Caco-2 (cell line): Measurements from ENCODE around the gene NEDD4. TPM values are rescaled to one million over a fixed set of nuclear protein-coding genes. Genes with fewer than 3 reads are reported as not detected.

Experiments
- BruUV-seq: library from RNA; stranded (reverse); fragments of 400-500 nt; replicated peaks from 2 replicates; lab custom pipeline; 2021; lab: Mats Ljungman, UMichigan
- CTCF ChIA-PET: fragments of 300-600 bp; sonication (Branson Sonifier 250); formaldehyde crosslinking; loops from one replicate; lab custom pipeline; 2022; ENCODE audit warnings: antibody characterized with exemption; lab: Charles Lee
- POLR2A ChIA-PET: fragments of 300-600 bp; sonication (Branson Sonifier 250); formaldehyde crosslinking; loops from one replicate; lab custom pipeline; 2022; ENCODE audit warnings: antibody characterized with exemption; lab: Charles Lee
- DNase-seq, 2 experiments: peaks; one replicate each; pipeline versions ENCODE4 v3.0.0 to v3.0.0-alpha.2; 2020 to 2022
- H3K27me3 ChIP-seq: replicated peaks from 2 replicates; pipeline ENCODE4 v1.6.0; 2011; ENCODE audit warnings: low read length; ENCODE audit not compliant: control insufficient read depth, insufficient read depth
- H3K36me3 ChIP-seq: 2 replicates; pipeline ENCODE4 v1.5.1; 2011; ENCODE audit warnings: low read length; ENCODE audit not compliant: control insufficient read depth, insufficient read depth
- H3K4me1 ChIP-seq: fragments of 250-450 bp; sonication (Bioruptor Pico); 2 replicates; pipeline ENCODE4 v1.5.1; 2020; ENCODE audit warnings: mild to moderate bottlenecking
- H3K4me3 ChIP-seq: 2 replicates; pipeline ENCODE4 v1.5.1; 2011; ENCODE audit warnings: low read depth, mild to moderate bottlenecking, control low read depth, low read length
- H3K9me3 ChIP-seq: fragments of 250-450 bp; sonication (Bioruptor Pico); 2 replicates; pipeline ENCODE4 v1.5.1; 2020; ENCODE audit warnings: mild to moderate bottlenecking, moderate library complexity
- H3K27ac Mint-ChIP-seq: one replicate; pipeline ENCODE4 v1.8.0; 2022; ENCODE audit warnings: mixed read lengths; ENCODE audit not compliant: unreplicated experiment
- H3K27me3 Mint-ChIP-seq: one replicate; pipeline ENCODE4 v1.8.0; 2022; ENCODE audit warnings: mixed read lengths; ENCODE audit not compliant: insufficient read depth, unreplicated experiment
- H3K36me3 Mint-ChIP-seq: one replicate; pipeline ENCODE4 v1.8.0; 2022; ENCODE audit warnings: mild to moderate bottlenecking, mixed read lengths; ENCODE audit not compliant: insufficient read depth, unreplicated experiment
- H3K4me1 Mint-ChIP-seq: one replicate; pipeline ENCODE4 v1.8.0; 2022; ENCODE audit warnings: low read depth, mixed read lengths; ENCODE audit not compliant: unreplicated experiment
- H3K4me3 Mint-ChIP-seq: one replicate; pipeline ENCODE4 v1.8.0; 2022; ENCODE audit warnings: mild to moderate bottlenecking, moderate library complexity, mixed read lengths; ENCODE audit not compliant: unreplicated experiment
- H3K9me3 Mint-ChIP-seq: one replicate; pipeline ENCODE4 v1.8.0; 2022; ENCODE audit warnings: mixed read lengths; ENCODE audit not compliant: unreplicated experiment
- intact Hi-C: fragments of 100-400 bp; cut with micrococcal nuclease; formaldehyde crosslinking; loops from one replicate; pipeline ENCODE4 v1.10.0; 2022; ENCODE audit not compliant: unreplicated experiment
- total RNA-seq: library from RNA; stranded (reverse); gene quantifications from 2 replicates; pipeline ENCODE4 v1.2.3, GENCODE V29; 2022
- TF ChIP-seq, protein P1 (sequence below), 2 experiments: fragments of 200-600 bp in 1 of 2; IDR thresholded peaks; 1 replicate in 1 of 2; 2 replicates in 1 of 2; pipeline versions ENCODE4 v1.5.1 to v1.8.0; 2011 to 2022; ENCODE audit warnings: antibody characterized with exemption in 1 of 2, control low read depth in 1 of 2, inconsistent platforms in 1 of 2, low read depth in 1 of 2, low read length in 1 of 2, mild to moderate bottlenecking in 1 of 2, moderate library complexity in 1 of 2; ENCODE audit not compliant: insufficient read depth in 1 of 2, severe bottlenecking in 1 of 2, unreplicated experiment in 1 of 2

The NEDD4 gene
- total RNA-seq, 1 experiment from 2014 or later, result 33.9 TPM

DNA sequence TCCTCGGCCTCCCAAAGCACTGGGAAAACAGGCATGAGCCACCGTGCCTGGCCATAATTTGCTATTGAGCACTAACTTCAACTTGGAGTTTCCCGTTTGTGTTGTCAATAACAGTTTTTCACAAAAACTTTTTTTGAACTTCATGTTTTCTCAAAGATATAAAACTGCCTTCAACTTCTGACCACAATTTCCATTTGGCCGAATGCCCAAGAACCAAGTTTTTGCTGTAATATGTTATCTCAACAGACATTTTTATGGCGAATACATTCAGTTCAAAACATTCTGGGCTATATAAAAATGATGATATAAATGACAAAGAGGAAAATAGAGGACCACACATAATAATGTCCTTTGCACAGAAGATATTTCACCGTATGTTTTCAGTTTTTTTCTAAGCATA is 56.4 kb downstream of the NEDD4 start:
- Mint-ChIP-seq H3K27me3 (no peaks in the 10 kb centered on the region), H3K27ac (no peak overlapping the region), H3K4me1 (no peaks in the 10 kb centered on the region), H3K9me3 (peaks cover 10% of the 10 kb centered on the region), H3K36me3 (peaks cover 13% of the 10 kb centered on the region), H3K4me3 (no peak overlapping the region)
- ChIA-PET POLR2A (no interaction called here), CTCF (no interaction called here)
- DNase-seq, result no peak
- H3K4me1 ChIP-seq, result no peaks in the 10 kb centered on the region
- no TSS peak for BruUV-seq
- peaks cover 4% of the 10 kb centered on the region; the same call in 1 of the 2 replicates for H3K9me3 ChIP-seq
- TF ChIP-seq, protein P1, sequence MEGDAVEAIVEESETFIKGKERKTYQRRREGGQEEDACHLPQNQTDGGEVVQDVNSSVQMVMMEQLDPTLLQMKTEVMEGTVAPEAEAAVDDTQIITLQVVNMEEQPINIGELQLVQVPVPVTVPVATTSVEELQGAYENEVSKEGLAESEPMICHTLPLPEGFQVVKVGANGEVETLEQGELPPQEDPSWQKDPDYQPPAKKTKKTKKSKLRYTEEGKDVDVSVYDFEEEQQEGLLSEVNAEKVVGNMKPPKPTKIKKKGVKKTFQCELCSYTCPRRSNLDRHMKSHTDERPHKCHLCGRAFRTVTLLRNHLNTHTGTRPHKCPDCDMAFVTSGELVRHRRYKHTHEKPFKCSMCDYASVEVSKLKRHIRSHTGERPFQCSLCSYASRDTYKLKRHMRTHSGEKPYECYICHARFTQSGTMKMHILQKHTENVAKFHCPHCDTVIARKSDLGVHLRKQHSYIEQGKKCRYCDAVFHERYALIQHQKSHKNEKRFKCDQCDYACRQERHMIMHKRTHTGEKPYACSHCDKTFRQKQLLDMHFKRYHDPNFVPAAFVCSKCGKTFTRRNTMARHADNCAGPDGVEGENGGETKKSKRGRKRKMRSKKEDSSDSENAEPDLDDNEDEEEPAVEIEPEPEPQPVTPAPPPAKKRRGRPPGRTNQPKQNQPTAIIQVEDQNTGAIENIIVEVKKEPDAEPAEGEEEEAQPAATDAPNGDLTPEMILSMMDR (IDR thresholded peaks at IDR 0.05; ENCODE audit: insufficient read depth in 1 of 2, low read depth in 1 of 2, low read length in 1 of 2, severe bottlenecking in 1 of 2, unreplicated experiment in 1 of 2), result no peak
- H3K36me3 ChIP-seq, result no peaks in the 10 kb centered on the region
- intact Hi-C loops, result no loop called here
- no peak overlapping the region for H3K4me3 ChIP-seq
- H3K27me3 ChIP-seq, result no peaks in the 10 kb centered on the region

DNA sequence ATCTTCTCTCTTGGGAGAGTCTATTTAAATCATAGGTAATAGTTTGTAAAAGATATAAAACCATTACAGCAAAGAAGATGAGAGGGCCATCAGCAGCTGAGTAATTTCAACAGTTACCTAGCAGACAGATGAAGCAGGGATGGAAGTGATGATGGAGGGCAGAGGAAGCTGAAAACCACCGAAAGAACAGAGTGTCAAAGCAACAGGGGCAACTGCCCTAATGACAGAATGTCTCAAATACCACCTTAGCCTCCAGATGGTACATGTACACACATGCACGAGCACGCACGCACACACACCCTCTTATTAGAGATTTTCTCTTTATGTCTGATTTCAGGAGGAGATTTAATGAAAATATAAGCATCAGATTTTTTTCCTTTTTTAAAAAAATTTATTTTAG is 64.5 kb downstream of the NEDD4 start:
- intact Hi-C loops, result no loop called here
- no peak overlapping the region for H3K4me3 ChIP-seq
- no peaks in the 10 kb centered on the region for H3K9me3 ChIP-seq
- Mint-ChIP-seq H3K4me3 (no peak overlapping the region), H3K36me3 (no peaks in the 10 kb centered on the region), H3K9me3 (no peaks in the 10 kb centered on the region), H3K4me1 (no peaks in the 10 kb centered on the region), H3K27ac (no peak overlapping the region), H3K27me3 (no peaks in the 10 kb centered on the region)
- BruUV-seq, result no TSS peak
- ChIA-PET CTCF (interaction anchor here (1.3 kb wide), 1 partner anchor 11 kb away, joined by 3 read pairs; no protein-coding TSS in a partner anchor), POLR2A (no interaction called here)
- H3K27me3 ChIP-seq, result no peaks in the 10 kb centered on the region
- TF ChIP-seq, protein P1 (IDR thresholded peaks at IDR 0.05; ENCODE audit: insufficient read depth in 1 of 2, low read depth in 1 of 2, low read length in 1 of 2, severe bottlenecking in 1 of 2, unreplicated experiment in 1 of 2), result no peak
- H3K36me3 ChIP-seq, result no peaks in the 10 kb centered on the region
- no peak for DNase-seq
- no peaks in the 10 kb centered on the region for H3K4me1 ChIP-seq

DNA sequence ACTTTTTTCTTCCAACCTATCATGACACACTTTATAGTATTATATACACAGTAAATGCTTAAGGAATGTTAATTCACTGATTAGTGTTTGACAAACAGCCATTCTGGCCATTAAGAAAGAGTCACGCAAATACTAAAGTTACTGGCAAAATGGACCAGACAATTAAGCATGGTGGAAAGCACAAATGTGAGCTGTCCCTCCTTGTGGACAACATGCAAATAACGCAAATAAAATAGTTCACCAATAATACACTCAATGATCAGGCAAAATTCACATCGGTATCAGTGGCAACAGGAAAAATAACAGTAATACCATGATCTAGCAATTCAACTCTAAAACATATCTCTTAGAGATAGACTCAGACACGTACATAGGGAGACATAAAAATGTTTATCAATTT is 71.7 kb downstream of the NEDD4 start:
- no TSS peak for BruUV-seq
- Mint-ChIP-seq H3K4me1 (no peaks in the 10 kb centered on the region), H3K27ac (no peak overlapping the region), H3K4me3 (no peak overlapping the region), H3K27me3 (no peaks in the 10 kb centered on the region), H3K9me3 (no peaks in the 10 kb centered on the region), H3K36me3 (no peaks in the 10 kb centered on the region)
- TF ChIP-seq, protein P1 (IDR thresholded peaks at IDR 0.05; ENCODE audit: insufficient read depth in 1 of 2, low read depth in 1 of 2, low read length in 1 of 2, severe bottlenecking in 1 of 2, unreplicated experiment in 1 of 2), result no peak
- no peak overlapping the region for H3K4me3 ChIP-seq
- POLR2A ChIA-PET, result no interaction called here
- CTCF ChIA-PET, result no interaction called here
- H3K36me3 ChIP-seq, result no peaks in the 10 kb centered on the region
- H3K9me3 ChIP-seq, result no peaks in the 10 kb centered on the region
- DNase-seq, result no peak
- H3K4me1 ChIP-seq, result no peaks in the 10 kb centered on the region
- intact Hi-C loops, result no loop called here
- H3K27me3 ChIP-seq, result no peaks in the 10 kb centered on the region
